ENCODE measurements around the gene ITGA8. TPM values are rescaled to one million over a fixed set of nuclear protein-coding genes. Genes with fewer than 3 reads are reported as not detected.

Gene ITGA8
- total and polyA plus RNA-seq, 2 of the 13 experiments (the other 11 are each of a cell fraction or from before 2014, with no cell fraction given): not detected

DNA sequence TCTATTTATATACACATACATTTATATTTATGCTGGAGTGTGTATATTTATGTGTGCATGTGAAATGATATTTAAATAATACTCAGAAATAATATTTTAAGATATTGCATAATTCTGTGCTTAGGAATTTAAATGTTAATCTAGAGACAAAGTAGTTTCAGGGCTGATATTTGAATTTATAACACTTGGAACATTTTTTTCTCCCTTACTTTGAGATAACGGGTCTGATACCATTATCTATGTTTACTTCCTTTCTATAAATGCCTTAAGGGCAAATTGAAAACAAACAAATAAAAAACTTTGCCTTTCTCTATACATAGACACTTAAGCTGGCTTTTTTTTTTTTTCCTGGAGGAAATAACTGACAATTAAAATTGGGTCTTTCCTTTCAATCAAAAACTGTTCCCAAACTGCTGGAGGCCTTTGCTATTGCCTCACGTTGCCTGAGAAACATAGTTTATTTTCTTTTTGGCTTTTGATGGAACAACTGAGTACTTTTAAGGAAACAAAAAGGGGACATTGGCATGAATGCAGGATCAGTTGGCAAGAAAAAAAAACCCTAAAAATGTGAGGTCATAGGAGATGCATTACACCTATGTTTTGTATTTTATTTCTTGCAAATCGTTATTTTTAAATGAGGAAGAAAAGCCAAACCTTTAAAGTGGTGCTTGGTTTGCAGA, 98.7 kb downstream of the ITGA8 start:
- H3K4me1 ChIP-seq (ENCODE audit: insufficient read depth, low read length): no peaks in the 10 kb centered on the region
- H4K20me1 ChIP-seq (ENCODE audit: insufficient read depth, low read length): no peaks in the 10 kb centered on the region
- no peak overlapping the region for H3K9ac ChIP-seq (ENCODE audit: insufficient read depth, low read depth, low read length)
- H3K27ac ChIP-seq (ENCODE audit: extremely low read length, insufficient read depth, low read length): no peak overlapping the region
- ChIA-PET CTCF (ENCODE audit: low intra/inter-chr PET ratio, low total read pairs) (no interaction called here), POLR2A (no interaction called here)
- no peak overlapping the region for H2AFZ ChIP-seq (ENCODE audit: low read length)
- in situ Hi-C loops (cut with HindIII; ENCODE audit: extremely low pct_ligation_motif_present, low pct_unique_long_range_greater_than_20kb): no loop called here
- intact Hi-C loops (cut with micrococcal nuclease; ENCODE audit: unreplicated experiment): no loop called here
- H3K27me3 ChIP-seq (ENCODE audit: control insufficient read depth in 1 of 2, insufficient read depth in 2 of 2, low read length in 2 of 2): peaks cover 0 to 6% of the 10 kb centered on the region in 2 experiments; a peak in 2 of 5 replicates
- H3K4me2 ChIP-seq (ENCODE audit: low read depth, low read length): no peak overlapping the region
- ATAC-seq (no peak), FAIRE-seq (no peak), DNase-seq (ENCODE audit: low spot score) (no peak)
- no peak overlapping the region for H3K4me3 ChIP-seq (replicated peaks in 1 of 3; ENCODE audit: insufficient read depth in 1 of 3, low read depth in 2 of 3, low read length in 3 of 3)
- WGBS (ENCODE audit: low lambda C conversion rate): under 1% methylated on average over 3 of the region's 3 CpGs
- BruUV-seq (replicated peaks): no TSS peak
- H3K9me3 ChIP-seq (ENCODE audit: low read length): no peaks in the 10 kb centered on the region
- H3K36me3 ChIP-seq (replicated peaks in 1 of 2; ENCODE audit: control insufficient read depth in 1 of 2, insufficient read depth in 2 of 2, low read length in 2 of 2): no peaks in the 10 kb centered on the region
- H3K79me2 ChIP-seq (ENCODE audit: insufficient read depth, low read length): no peaks in the 10 kb centered on the region
- TF ChIP-seq FOXA3 (CRISPR knock-in tag; IDR thresholded peaks at IDR 0.05) (no peak), CENPX (CRISPR knock-in tag; IDR thresholded peaks at IDR 0.05) (no peak), ZNF234 (CRISPR knock-in tag; conservative IDR thresholded peaks at IDR 0.05) (no peak), GPN1 (CRISPR knock-in tag; IDR thresholded peaks at IDR 0.05; ENCODE audit: borderline replicate concordance) (no peak), ZNF788 (CRISPR knock-in tag; IDR thresholded peaks at IDR 0.05; ENCODE audit: borderline replicate concordance) (no peak), TEAD3 (CRISPR knock-in tag; optimal IDR thresholded peaks at IDR 0.05; ENCODE audit: borderline replicate concordance) (no peak), CHD2 (IDR thresholded peaks at IDR 0.05; ENCODE audit: low read depth, low read length) (no peak), ZFP62 (CRISPR knock-in tag; IDR thresholded peaks at IDR 0.05) (no peak), ZNF350 (CRISPR knock-in tag; IDR thresholded peaks at IDR 0.05; ENCODE audit: borderline replicate concordance, low read depth) (no peak), ZNF563 (CRISPR knock-in tag; IDR thresholded peaks at IDR 0.05) (no peak), ARNT (IDR thresholded peaks at IDR 0.05) (no peak), ZNF614 (CRISPR knock-in tag; IDR thresholded peaks at IDR 0.05; ENCODE audit: borderline replicate concordance) (no peak)
- TF ChIP-seq, protein P1, sequence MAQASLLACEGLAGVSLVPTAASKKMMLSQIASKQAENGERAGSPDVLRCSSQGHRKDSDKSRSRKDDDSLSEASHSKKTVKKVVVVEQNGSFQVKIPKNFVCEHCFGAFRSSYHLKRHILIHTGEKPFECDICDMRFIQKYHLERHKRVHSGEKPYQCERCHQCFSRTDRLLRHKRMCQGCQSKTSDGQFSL (CRISPR knock-in tag; IDR thresholded peaks at IDR 0.05): no peak
- TF ChIP-seq, protein P2, sequence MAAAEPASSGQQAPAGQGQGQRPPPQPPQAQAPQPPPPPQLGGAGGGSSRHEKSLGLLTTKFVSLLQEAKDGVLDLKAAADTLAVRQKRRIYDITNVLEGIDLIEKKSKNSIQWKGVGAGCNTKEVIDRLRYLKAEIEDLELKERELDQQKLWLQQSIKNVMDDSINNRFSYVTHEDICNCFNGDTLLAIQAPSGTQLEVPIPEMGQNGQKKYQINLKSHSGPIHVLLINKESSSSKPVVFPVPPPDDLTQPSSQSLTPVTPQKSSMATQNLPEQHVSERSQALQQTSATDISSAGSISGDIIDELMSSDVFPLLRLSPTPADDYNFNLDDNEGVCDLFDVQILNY (CRISPR knock-in tag; conservative IDR thresholded peaks at IDR 0.05): no peak
- TF ChIP-seq, protein P3, sequence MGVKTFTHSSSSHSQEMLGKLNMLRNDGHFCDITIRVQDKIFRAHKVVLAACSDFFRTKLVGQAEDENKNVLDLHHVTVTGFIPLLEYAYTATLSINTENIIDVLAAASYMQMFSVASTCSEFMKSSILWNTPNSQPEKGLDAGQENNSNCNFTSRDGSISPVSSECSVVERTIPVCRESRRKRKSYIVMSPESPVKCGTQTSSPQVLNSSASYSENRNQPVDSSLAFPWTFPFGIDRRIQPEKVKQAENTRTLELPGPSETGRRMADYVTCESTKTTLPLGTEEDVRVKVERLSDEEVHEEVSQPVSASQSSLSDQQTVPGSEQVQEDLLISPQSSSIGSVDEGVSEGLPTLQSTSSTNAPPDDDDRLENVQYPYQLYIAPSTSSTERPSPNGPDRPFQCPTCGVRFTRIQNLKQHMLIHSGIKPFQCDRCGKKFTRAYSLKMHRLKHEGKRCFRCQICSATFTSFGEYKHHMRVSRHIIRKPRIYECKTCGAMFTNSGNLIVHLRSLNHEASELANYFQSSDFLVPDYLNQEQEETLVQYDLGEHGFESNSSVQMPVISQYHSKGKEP (CRISPR knock-in tag; IDR thresholded peaks at IDR 0.05): no peak
- TF ChIP-seq, protein P4, sequence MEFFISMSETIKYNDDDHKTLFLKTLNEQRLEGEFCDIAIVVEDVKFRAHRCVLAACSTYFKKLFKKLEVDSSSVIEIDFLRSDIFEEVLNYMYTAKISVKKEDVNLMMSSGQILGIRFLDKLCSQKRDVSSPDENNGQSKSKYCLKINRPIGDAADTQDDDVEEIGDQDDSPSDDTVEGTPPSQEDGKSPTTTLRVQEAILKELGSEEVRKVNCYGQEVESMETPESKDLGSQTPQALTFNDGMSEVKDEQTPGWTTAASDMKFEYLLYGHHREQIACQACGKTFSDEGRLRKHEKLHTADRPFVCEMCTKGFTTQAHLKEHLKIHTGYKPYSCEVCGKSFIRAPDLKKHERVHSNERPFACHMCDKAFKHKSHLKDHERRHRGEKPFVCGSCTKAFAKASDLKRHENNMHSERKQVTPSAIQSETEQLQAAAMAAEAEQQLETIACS (CRISPR knock-in tag; IDR thresholded peaks at IDR 0.05): no peak
- TF ChIP-seq, protein P5, sequence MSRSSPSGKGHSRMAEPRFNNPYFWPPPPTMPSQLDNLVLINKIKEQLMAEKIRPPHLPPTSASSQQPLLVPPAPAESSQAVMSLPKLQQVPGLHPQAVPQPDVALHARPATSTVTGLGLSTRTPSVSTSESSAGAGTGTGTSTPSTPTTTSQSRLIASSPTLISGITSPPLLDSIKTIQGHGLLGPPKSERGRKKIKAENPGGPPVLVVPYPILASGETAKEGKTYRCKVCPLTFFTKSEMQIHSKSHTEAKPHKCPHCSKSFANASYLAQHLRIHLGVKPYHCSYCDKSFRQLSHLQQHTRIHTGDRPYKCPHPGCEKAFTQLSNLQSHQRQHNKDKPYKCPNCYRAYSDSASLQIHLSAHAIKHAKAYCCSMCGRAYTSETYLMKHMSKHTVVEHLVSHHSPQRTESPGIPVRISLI (CRISPR knock-in tag; IDR thresholded peaks at IDR 0.05; ENCODE audit: borderline replicate concordance): no peak
- TF ChIP-seq, protein P6, sequence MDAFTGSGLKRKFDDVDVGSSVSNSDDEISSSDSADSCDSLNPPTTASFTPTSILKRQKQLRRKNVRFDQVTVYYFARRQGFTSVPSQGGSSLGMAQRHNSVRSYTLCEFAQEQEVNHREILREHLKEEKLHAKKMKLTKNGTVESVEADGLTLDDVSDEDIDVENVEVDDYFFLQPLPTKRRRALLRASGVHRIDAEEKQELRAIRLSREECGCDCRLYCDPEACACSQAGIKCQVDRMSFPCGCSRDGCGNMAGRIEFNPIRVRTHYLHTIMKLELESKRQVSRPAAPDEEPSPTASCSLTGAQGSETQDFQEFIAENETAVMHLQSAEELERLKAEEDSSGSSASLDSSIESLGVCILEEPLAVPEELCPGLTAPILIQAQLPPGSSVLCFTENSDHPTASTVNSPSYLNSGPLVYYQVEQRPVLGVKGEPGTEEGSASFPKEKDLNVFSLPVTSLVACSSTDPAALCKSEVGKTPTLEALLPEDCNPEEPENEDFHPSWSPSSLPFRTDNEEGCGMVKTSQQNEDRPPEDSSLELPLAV (CRISPR knock-in tag; conservative IDR thresholded peaks at IDR 0.05; ENCODE audit: low read depth): no peak

Measured in HepG2 (cell line).